Sigmoid colon (tissue), 7 donors: ENCODE data around the gene XPNPEP2. TPM values are rescaled to one million over a fixed set of nuclear protein-coding genes. Genes with fewer than 3 reads are reported as not detected.

Experiments used
- DNase-seq: peaks from one replicate; pipeline ENCODE4 v3.0.0-alpha.2; 2019
- H3K27ac ChIP-seq, 4 donors: fragments of 200-600 bp; sonication (generic); one replicate each; pipeline ENCODE4 v1.5.1; 2016 to 2019; ENCODE audit warnings: mild to moderate bottlenecking in 1 of 4
- H3K27me3 ChIP-seq, 3 donors: fragments of 200-600 bp; sonication (generic); one replicate each; pipeline ENCODE4 v1.5.1; 2019; ENCODE audit warnings: mild to moderate bottlenecking in 1 of 3
- H3K36me3 ChIP-seq, 4 donors: fragments of 200-600 bp; sonication (generic); one replicate each; pipeline ENCODE4 v1.5.1; 2016 to 2019
- H3K4me1 ChIP-seq, 4 donors: fragments of 200-600 bp; sonication (generic); one replicate each; pipeline ENCODE4 v1.5.1; 2017 to 2019
- H3K4me3 ChIP-seq, 4 donors: fragments of 200-600 bp; sonication (generic); one replicate each; pipeline ENCODE4 v1.5.1; 2017 to 2019; ENCODE audit warnings: mild to moderate bottlenecking in 2 of 4, moderate library complexity in 1 of 4
- H3K9me3 ChIP-seq, 4 donors: fragments of 200-600 bp in 3 of 4; sonication (generic) in 3 of 4; one replicate each; pipeline versions ENCODE4 v1.5.1 to v1.6.1; 2013 to 2019
- CTCF ChIP-seq, 4 experiments: fragments of 450-650 bp in 3 of 4; fragments of 200-600 bp in 1 of 4; IDR thresholded peaks; one replicate each; pipeline ENCODE4 v1.5.1; 2016 to 2019; ENCODE audit warnings: antibody characterized with exemption in 4 of 4, mild to moderate bottlenecking in 3 of 4, moderate library complexity in 2 of 4
- EP300 ChIP-seq, 4 donors: sonication (generic); formaldehyde crosslinking; IDR thresholded peaks; one replicate each; pipeline ENCODE4 v1.6.1; 2017; ENCODE audit warnings: antibody characterized with exemption in 4 of 4
- POLR2A ChIP-seq, 2 donors: fragments of 450-650 bp; IDR thresholded peaks; one replicate each; pipeline ENCODE4 v1.6.1; 2016; ENCODE audit warnings: antibody characterized with exemption in 2 of 2, mild to moderate bottlenecking in 2 of 2, moderate library complexity in 2 of 2
- POLR2AphosphoS5 ChIP-seq, 4 donors: sonication (generic); formaldehyde crosslinking; IDR thresholded peaks; one replicate each; pipeline ENCODE4 v1.6.1; 2017; ENCODE audit warnings: antibody characterized with exemption in 4 of 4
- WGBS, 2 donors: extraction: QIAGEN DNeasy Blood & Tissue Kit; methylation state at CpG; one replicate each; pipeline ENCODE4 v1.1.7; 2013; 5-methylcytosine and 5-hydroxymethylcytosine counted together
- intact Hi-C: fragments of 100-400 bp; cut with DNase I; formaldehyde crosslinking; loops from one replicate; pipeline ENCODE4 v1.15.1; 2023
- polyA plus RNA-seq, 3 donors: library from polyadenylated mRNA; stranded (reverse); fragments of 200-250 nt; gene quantifications; one replicate each; pipeline ENCODE4 v1.2.3, GENCODE V29; 2013
- total RNA-seq, 4 donors: library from RNA; depleted of rRNA; stranded (reverse); fragments of >200 nt; gene quantifications; one replicate each; pipeline ENCODE4 v1.1.0, GENCODE V29; 2016
- donor health status: healthy with polysubstance abuse.
- donor health status: Bipolar disorder and iron deficiency.
- donor health status: healthy.

XPNPEP2 gene
- total and polyA plus RNA-seq, 7 donors, result 1.8 to 11.1 (median 3.3) TPM

- no peaks in the 10 kb centered on the region for H3K36me3 ChIP-seq
- no peak overlapping the region for H3K27ac ChIP-seq
- TF ChIP-seq EP300 (IDR thresholded peaks at IDR 0.05) (no peak), POLR2AphosphoS5 (IDR thresholded peaks at IDR 0.05) (no peak), CTCF (IDR thresholded peaks at IDR 0.05) (no peak), POLR2A (IDR thresholded peaks at IDR 0.05) (no peak)
- H3K27me3 ChIP-seq, result no peaks in the 10 kb centered on the region
- intact Hi-C loops, result no loop called here
- no peak for DNase-seq
- H3K4me1 ChIP-seq, result no peaks in the 10 kb centered on the region
- 73 to 83% methylated on average over 5 of the region's 5 CpGs for WGBS, 2 donors
- H3K9me3 ChIP-seq, result no peaks in the 10 kb centered on the region
- H3K4me3 ChIP-seq, result no peak overlapping the region
Measured at GRCh38 chrX:129717892-129718291, 20.9 kb upstream of the XPNPEP2 start.

GRCh38 chrX:129718676-129719075, 20.1 kb upstream of the XPNPEP2 start:
- DNase-seq, result no peak
- no peak for TF ChIP-seq POLR2A (IDR thresholded peaks at IDR 0.05)
- TF ChIP-seq EP300 (IDR thresholded peaks at IDR 0.05), result no peak
- no peak for TF ChIP-seq CTCF (IDR thresholded peaks at IDR 0.05)
- no peak for TF ChIP-seq POLR2AphosphoS5 (IDR thresholded peaks at IDR 0.05)
- WGBS, 2 donors, result 84 to 90% methylated on average over 5 of the region's 5 CpGs
- no peaks in the 10 kb centered on the region for H3K27me3 ChIP-seq
- no peak overlapping the region for H3K27ac ChIP-seq
- no peaks in the 10 kb centered on the region for H3K9me3 ChIP-seq
- H3K4me1 ChIP-seq, result no peaks in the 10 kb centered on the region
- H3K4me3 ChIP-seq, result no peak overlapping the region
- intact Hi-C loops, result no loop called here
- H3K36me3 ChIP-seq, result no peaks in the 10 kb centered on the region

- Histone ChIP-seq H3K27me3 (no peaks in the 10 kb centered on the region), H3K9me3 (no peaks in the 10 kb centered on the region), H3K4me1 (no peaks in the 10 kb centered on the region), H3K27ac (no peak overlapping the region), H3K36me3 (no peaks in the 10 kb centered on the region), H3K4me3 (no peak overlapping the region)
- no peak for DNase-seq
- intact Hi-C loops, result no loop called here
- WGBS, 2 donors, result 92% methylated on average over 2 of the region's 2 CpGs
- TF ChIP-seq POLR2AphosphoS5 (IDR thresholded peaks at IDR 0.05), result no peak
- TF ChIP-seq EP300 (IDR thresholded peaks at IDR 0.05), result no peak
- no peak for TF ChIP-seq CTCF (IDR thresholded peaks at IDR 0.05)
- TF ChIP-seq POLR2A (IDR thresholded peaks at IDR 0.05), result no peak
Measured at GRCh38 chrX:129719268-129719667, 19.5 kb upstream of the XPNPEP2 start.

DNA sequence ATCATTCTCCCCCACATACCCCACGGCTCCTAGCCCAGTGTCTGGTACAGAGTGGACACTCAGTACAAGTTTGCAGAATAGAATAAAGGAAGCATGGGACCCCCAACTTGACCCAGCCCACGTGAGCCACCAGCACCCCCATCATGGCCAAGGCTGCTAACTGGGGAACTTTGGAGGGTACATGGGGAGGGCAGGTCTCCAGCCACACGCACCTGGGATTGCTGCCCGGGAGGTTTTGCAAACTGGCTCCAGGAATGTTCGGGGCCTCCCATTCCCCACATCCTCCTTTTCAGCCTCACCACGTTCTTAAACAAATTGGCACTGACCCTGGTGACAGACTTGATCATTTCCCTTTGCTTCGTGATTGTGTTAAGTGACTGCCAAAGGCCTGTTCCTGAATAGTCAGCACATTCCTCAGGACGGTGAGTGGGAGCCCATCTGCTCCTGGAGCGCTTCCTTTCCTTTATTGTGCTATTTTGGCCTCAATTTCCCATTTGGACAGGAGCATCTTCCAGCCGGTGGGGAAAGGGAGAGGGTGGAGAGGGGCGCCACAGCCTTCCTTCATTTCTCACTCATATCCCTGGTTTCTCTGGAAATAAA, 18.7 kb upstream of the XPNPEP2 start:
- intact Hi-C loops, result no loop called here
- Histone ChIP-seq H3K4me1 (no peaks in the 10 kb centered on the region), H3K9me3 (no peaks in the 10 kb centered on the region), H3K27ac (no peak overlapping the region), H3K4me3 (no peak overlapping the region), H3K27me3 (no peaks in the 10 kb centered on the region), H3K36me3 (no peaks in the 10 kb centered on the region)
- 80 to 87% methylated on average over 11 of the region's 11 CpGs for WGBS, 2 donors
- no peak for DNase-seq
- TF ChIP-seq CTCF (IDR thresholded peaks at IDR 0.05), result no peak
- TF ChIP-seq EP300 (IDR thresholded peaks at IDR 0.05), result no peak
- no peak for TF ChIP-seq POLR2A (IDR thresholded peaks at IDR 0.05)

DNA sequence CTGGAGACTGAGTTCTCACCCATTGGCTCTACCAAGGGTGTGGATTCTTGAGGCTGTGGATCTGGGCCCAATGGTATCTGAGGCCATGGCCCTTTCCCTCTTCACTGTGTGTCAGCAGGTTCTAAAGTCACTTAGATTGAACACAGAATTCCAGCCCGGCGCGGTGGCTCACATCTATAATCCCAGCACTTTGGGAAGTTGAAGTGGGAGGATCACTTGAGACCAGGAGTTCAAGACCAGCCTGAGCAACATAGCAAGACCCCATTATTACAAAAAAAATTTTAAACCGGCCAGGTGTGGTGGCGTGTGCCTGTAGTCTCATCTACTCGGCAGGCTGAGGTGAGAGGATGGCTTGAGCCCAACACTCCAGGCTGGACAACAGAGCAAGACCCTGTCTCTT, 18.0 kb upstream of the XPNPEP2 start:
- no peaks in the 10 kb centered on the region for H3K4me1 ChIP-seq
- H3K9me3 ChIP-seq, result no peaks in the 10 kb centered on the region
- H3K4me3 ChIP-seq, result no peak overlapping the region
- no peak overlapping the region for H3K27ac ChIP-seq
- WGBS, 2 donors, result 95 to 98% methylated on average over 6 of the region's 6 CpGs
- no peaks in the 10 kb centered on the region for H3K36me3 ChIP-seq
- TF ChIP-seq POLR2AphosphoS5 (IDR thresholded peaks at IDR 0.05) (no peak), EP300 (IDR thresholded peaks at IDR 0.05) (no peak), POLR2A (IDR thresholded peaks at IDR 0.05) (no peak), CTCF (IDR thresholded peaks at IDR 0.05) (no peak)
- H3K27me3 ChIP-seq, result no peaks in the 10 kb centered on the region
- intact Hi-C loops, result no loop called here
- DNase-seq, result no peak
